Thyroid gland (tissue), 4 donors: ENCODE measurements around the gene DOK3.

Source experiments
- CTCF ChIP-seq, 6 experiments: fragments of 200-600 bp in 3 of 6; fragments of 450-650 bp in 3 of 6; sonication (generic) in 3 of 6; IDR thresholded peaks; one replicate each; pipeline ENCODE4 v1.5.1; 2016 to 2019; ENCODE audit warnings: antibody characterized with exemption in 6 of 6, mild to moderate bottlenecking in 2 of 6, inconsistent platforms in 1 of 6, moderate library complexity in 1 of 6
- POLR2A ChIP-seq, 2 donors: fragments of 450-650 bp; IDR thresholded peaks; one replicate each; pipeline ENCODE4 v1.6.1; 2017; ENCODE audit warnings: antibody characterized with exemption in 2 of 2, mild to moderate bottlenecking in 2 of 2, moderate library complexity in 1 of 2

- TF ChIP-seq CTCF (IDR thresholded peaks at IDR 0.05) (no peak), POLR2A (IDR thresholded peaks at IDR 0.05) (no peak)
Measured at GRCh38 chr5:177466861-177467260, 42.8 kb downstream of the DOK3 start.
